GM23338 (cell line): Measurements from ENCODE around the gene KCNK5. TPM values are rescaled to one million over a fixed set of nuclear protein-coding genes. Genes with fewer than 3 reads are reported as not detected.

Experiments
- ATAC-seq: fragments of 200-7000 bp; cut with Tn5 transposase; 3 replicates; pipeline ENCODE4 v1.9.1; 2020
- DNase-seq: peaks from one replicate; pipeline ENCODE4 v3.0.0-alpha.2; 2015; ENCODE audit warnings: low spot score
- H2AFZ ChIP-seq: fragments of 200-600 bp; sonication (generic); 2 replicates; pipeline ENCODE4 v1.8.0; 2016; ENCODE audit warnings: antibody characterized with exemption, mild to moderate bottlenecking, moderate library complexity
- H3F3A ChIP-seq: fragments of 200-600 bp; sonication (generic); replicated peaks from 2 replicates; pipeline ENCODE4 v1.8.0; 2017; ENCODE audit warnings: antibody characterized with exemption, mixed run types, low read depth
- H3K27ac ChIP-seq: fragments of 200-600 bp; sonication (generic); 2 replicates; pipeline ENCODE4 v1.6.1; 2016; ENCODE audit warnings: low read depth
- H3K27me3 ChIP-seq: fragments of 200-600 bp; sonication (generic); 2 replicates; pipeline ENCODE4 v1.8.0; 2016; ENCODE audit warnings: mild to moderate bottlenecking, mixed run types, moderate library complexity; ENCODE audit not compliant: insufficient read depth
- H3K36me3 ChIP-seq: fragments of 200-600 bp; sonication (generic); 2 replicates; pipeline ENCODE4 v1.8.0; 2016; ENCODE audit warnings: mild to moderate bottlenecking; ENCODE audit not compliant: insufficient read depth
- H3K4me1 ChIP-seq: fragments of 200-600 bp; sonication (generic); 2 replicates; pipeline ENCODE4 v1.8.0; 2016; ENCODE audit warnings: mild to moderate bottlenecking, moderate library complexity; ENCODE audit not compliant: insufficient read depth
- H3K4me2 ChIP-seq: fragments of 200-600 bp; sonication (generic); 2 replicates; pipeline ENCODE4 v1.7.1; 2017; ENCODE audit warnings: mixed run types
- H3K4me3 ChIP-seq: fragments of 200-600 bp; sonication (generic); 2 replicates; pipeline ENCODE4 v1.6.1; 2016; ENCODE audit warnings: mixed run types
- H3K79me2 ChIP-seq: fragments of 200-600 bp; sonication (generic); replicated peaks from 2 replicates; pipeline ENCODE4 v1.8.0; 2017; ENCODE audit warnings: mild to moderate bottlenecking; ENCODE audit not compliant: insufficient read depth
- H3K9me2 ChIP-seq: fragments of 200-600 bp; sonication (generic); 2 replicates; pipeline ENCODE4 v1.8.0; 2017; ENCODE audit not compliant: insufficient read depth
- H4K20me1 ChIP-seq: fragments of 200-600 bp; sonication (generic); replicated peaks from 2 replicates; pipeline ENCODE4 v1.8.0; 2017; ENCODE audit warnings: mild to moderate bottlenecking; ENCODE audit not compliant: insufficient read depth
- H3K27ac Mint-ChIP-seq: 2 replicates; pipeline ENCODE4 v1.8.0; 2020; ENCODE audit warnings: inconsistent platforms, mild to moderate bottlenecking, moderate library complexity, mixed read lengths
- H3K27me3 Mint-ChIP-seq: 3 replicates; pipeline ENCODE4 v1.8.0; 2022; ENCODE audit warnings: low read depth, mild to moderate bottlenecking, moderate library complexity, mixed read lengths, inconsistent platforms; ENCODE audit not compliant: insufficient read depth, poor library complexity
- H3K36me3 Mint-ChIP-seq: 3 replicates; pipeline ENCODE4 v1.8.0; 2021; ENCODE audit warnings: low read depth, mild to moderate bottlenecking, inconsistent platforms, moderate library complexity, mixed read lengths
- H3K4me1 Mint-ChIP-seq: 3 replicates; pipeline ENCODE4 v1.8.0; 2020; ENCODE audit warnings: mild to moderate bottlenecking, inconsistent platforms, mixed read lengths
- H3K4me3 Mint-ChIP-seq: 3 replicates; pipeline ENCODE4 v1.8.0; 2021; ENCODE audit warnings: moderate library complexity, mild to moderate bottlenecking, inconsistent platforms, mixed read lengths
- H3K9me3 Mint-ChIP-seq: 3 replicates; pipeline ENCODE4 v1.8.0; 2020; ENCODE audit warnings: moderate library complexity, mild to moderate bottlenecking, inconsistent platforms, mixed read lengths
- CREB1 ChIP-seq: fragments of 250-450 bp; sonication (Bioruptor Pico); IDR thresholded peaks from 2 replicates; pipeline ENCODE4 v1.5.0; 2020; ENCODE audit warnings: low read depth, mild to moderate bottlenecking, moderate library complexity
- EZH2 ChIP-seq: fragments of 200-600 bp; sonication (generic); IDR thresholded peaks from one replicate; pipeline ENCODE4 v1.8.0; 2017; ENCODE audit warnings: antibody characterized with exemption, mild to moderate bottlenecking, low read depth; ENCODE audit not compliant: unreplicated experiment
- EZH2phosphoT487 ChIP-seq: fragments of 200-600 bp; sonication (generic); IDR thresholded peaks from one replicate; pipeline ENCODE4 v1.8.1; 2018; ENCODE audit warnings: antibody characterized with exemption; ENCODE audit not compliant: unreplicated experiment
- JUNB ChIP-seq: IDR thresholded peaks from one replicate; pipeline ENCODE4 v1.6.1; 2016; ENCODE audit warnings: antibody characterized with exemption; ENCODE audit not compliant: unreplicated experiment
- NANOG ChIP-seq: IDR thresholded peaks from 2 replicates; pipeline ENCODE4 v1.6.1; 2016; ENCODE audit warnings: antibody characterized with exemption, borderline replicate concordance
- STAT1 ChIP-seq: IDR thresholded peaks from one replicate; pipeline ENCODE4 v1.6.1; 2016; ENCODE audit warnings: antibody characterized with exemption; ENCODE audit not compliant: unreplicated experiment
- ZNF114 ChIP-seq: fragments of 250-450 bp; sonication (Bioruptor Pico); IDR thresholded peaks from 2 replicates; pipeline ENCODE4 v1.5.0; 2020; ENCODE audit warnings: mild to moderate bottlenecking, moderate library complexity
- ZNF331 ChIP-seq: fragments of 250-450 bp; sonication (Bioruptor Pico); IDR thresholded peaks from 2 replicates; pipeline ENCODE4 v1.5.0; 2020; ENCODE audit warnings: low read depth, mild to moderate bottlenecking, moderate library complexity
- polyA plus RNA-seq: library from polyadenylated mRNA; unstranded; fragments of >200 nt; fragmentation: Nextera tagmentation; extraction: Ambion mirVana; gene quantifications from 2 replicates; pipeline ENCODE4 v1.2.1, GENCODE V29; 2016
- total RNA-seq: library from RNA; depleted of rRNA; stranded (reverse); fragments of >200 nt; shearing (Covaris generic); gene quantifications from 2 replicates; pipeline ENCODE4 v1.2.3, GENCODE V29; 2014
- TF ChIP-seq, protein P1 (sequence below), 2 experiments: fragments of 200-600 bp in 1 of 2; sonication (generic) in 1 of 2; conservative IDR thresholded peaks; 2 replicates each; pipeline versions ENCODE4 v1.5.1 to v1.6.1; 2016 to 2017; ENCODE audit warnings: antibody characterized with exemption in 2 of 2, low read depth in 2 of 2, mild to moderate bottlenecking in 2 of 2, moderate library complexity in 1 of 2
- TF ChIP-seq, protein P2 (sequence below): IDR thresholded peaks from 2 replicates; pipeline ENCODE4 v1.6.1; 2016; ENCODE audit warnings: antibody characterized with exemption
- TF ChIP-seq, protein P3 (sequence below): fragments of 250-450 bp; sonication (Bioruptor Pico); IDR thresholded peaks from 2 replicates; pipeline ENCODE4 v1.5.0; 2020; ENCODE audit warnings: mild to moderate bottlenecking, moderate library complexity
- TF ChIP-seq, protein P4 (sequence below): IDR thresholded peaks from one replicate; pipeline ENCODE4 v1.6.1; 2018; ENCODE audit warnings: antibody characterized with exemption; ENCODE audit not compliant: unreplicated experiment

KCNK5 gene
- total and polyA plus RNA-seq, 2 experiments from 2014 or later, result 9.5 to 57.4 TPM

DNA sequence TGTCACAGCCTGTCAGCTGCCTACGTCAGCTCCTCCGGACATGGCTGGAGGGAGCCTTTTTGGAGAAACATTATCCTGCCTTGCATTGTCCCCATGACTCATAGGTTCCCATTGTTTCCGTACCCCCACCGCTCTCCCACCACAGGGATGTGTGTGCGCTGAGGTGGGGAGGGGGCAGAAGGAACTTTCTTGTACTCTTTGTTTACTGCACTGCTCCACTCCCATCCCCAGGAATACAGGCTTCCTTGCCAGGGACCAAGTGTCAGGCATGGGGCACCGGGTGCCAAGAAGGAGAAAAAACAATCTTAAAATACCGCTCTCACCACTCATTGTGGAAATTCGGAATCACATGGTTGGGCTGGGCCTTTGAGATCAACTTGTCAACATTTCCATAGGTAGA, 51.0 kb downstream of the KCNK5 start:
- TF ChIP-seq STAT1 (no peak), NANOG (no peak), ZNF331 (CRISPR knock-in tag) (no peak), ZNF114 (CRISPR knock-in tag) (no peak), EZH2phosphoT487 (no peak), EZH2 (no peak), JUNB (no peak), CREB1 (CRISPR knock-in tag) (no peak)
- TF ChIP-seq, protein P1, sequence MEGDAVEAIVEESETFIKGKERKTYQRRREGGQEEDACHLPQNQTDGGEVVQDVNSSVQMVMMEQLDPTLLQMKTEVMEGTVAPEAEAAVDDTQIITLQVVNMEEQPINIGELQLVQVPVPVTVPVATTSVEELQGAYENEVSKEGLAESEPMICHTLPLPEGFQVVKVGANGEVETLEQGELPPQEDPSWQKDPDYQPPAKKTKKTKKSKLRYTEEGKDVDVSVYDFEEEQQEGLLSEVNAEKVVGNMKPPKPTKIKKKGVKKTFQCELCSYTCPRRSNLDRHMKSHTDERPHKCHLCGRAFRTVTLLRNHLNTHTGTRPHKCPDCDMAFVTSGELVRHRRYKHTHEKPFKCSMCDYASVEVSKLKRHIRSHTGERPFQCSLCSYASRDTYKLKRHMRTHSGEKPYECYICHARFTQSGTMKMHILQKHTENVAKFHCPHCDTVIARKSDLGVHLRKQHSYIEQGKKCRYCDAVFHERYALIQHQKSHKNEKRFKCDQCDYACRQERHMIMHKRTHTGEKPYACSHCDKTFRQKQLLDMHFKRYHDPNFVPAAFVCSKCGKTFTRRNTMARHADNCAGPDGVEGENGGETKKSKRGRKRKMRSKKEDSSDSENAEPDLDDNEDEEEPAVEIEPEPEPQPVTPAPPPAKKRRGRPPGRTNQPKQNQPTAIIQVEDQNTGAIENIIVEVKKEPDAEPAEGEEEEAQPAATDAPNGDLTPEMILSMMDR (conservative IDR thresholded peaks at IDR 0.05; ENCODE audit: low read depth in 2 of 2), result no peak
- TF ChIP-seq, protein P2, sequence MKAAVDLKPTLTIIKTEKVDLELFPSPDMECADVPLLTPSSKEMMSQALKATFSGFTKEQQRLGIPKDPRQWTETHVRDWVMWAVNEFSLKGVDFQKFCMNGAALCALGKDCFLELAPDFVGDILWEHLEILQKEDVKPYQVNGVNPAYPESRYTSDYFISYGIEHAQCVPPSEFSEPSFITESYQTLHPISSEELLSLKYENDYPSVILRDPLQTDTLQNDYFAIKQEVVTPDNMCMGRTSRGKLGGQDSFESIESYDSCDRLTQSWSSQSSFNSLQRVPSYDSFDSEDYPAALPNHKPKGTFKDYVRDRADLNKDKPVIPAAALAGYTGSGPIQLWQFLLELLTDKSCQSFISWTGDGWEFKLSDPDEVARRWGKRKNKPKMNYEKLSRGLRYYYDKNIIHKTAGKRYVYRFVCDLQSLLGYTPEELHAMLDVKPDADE, result no peak
- TF ChIP-seq, protein P3, sequence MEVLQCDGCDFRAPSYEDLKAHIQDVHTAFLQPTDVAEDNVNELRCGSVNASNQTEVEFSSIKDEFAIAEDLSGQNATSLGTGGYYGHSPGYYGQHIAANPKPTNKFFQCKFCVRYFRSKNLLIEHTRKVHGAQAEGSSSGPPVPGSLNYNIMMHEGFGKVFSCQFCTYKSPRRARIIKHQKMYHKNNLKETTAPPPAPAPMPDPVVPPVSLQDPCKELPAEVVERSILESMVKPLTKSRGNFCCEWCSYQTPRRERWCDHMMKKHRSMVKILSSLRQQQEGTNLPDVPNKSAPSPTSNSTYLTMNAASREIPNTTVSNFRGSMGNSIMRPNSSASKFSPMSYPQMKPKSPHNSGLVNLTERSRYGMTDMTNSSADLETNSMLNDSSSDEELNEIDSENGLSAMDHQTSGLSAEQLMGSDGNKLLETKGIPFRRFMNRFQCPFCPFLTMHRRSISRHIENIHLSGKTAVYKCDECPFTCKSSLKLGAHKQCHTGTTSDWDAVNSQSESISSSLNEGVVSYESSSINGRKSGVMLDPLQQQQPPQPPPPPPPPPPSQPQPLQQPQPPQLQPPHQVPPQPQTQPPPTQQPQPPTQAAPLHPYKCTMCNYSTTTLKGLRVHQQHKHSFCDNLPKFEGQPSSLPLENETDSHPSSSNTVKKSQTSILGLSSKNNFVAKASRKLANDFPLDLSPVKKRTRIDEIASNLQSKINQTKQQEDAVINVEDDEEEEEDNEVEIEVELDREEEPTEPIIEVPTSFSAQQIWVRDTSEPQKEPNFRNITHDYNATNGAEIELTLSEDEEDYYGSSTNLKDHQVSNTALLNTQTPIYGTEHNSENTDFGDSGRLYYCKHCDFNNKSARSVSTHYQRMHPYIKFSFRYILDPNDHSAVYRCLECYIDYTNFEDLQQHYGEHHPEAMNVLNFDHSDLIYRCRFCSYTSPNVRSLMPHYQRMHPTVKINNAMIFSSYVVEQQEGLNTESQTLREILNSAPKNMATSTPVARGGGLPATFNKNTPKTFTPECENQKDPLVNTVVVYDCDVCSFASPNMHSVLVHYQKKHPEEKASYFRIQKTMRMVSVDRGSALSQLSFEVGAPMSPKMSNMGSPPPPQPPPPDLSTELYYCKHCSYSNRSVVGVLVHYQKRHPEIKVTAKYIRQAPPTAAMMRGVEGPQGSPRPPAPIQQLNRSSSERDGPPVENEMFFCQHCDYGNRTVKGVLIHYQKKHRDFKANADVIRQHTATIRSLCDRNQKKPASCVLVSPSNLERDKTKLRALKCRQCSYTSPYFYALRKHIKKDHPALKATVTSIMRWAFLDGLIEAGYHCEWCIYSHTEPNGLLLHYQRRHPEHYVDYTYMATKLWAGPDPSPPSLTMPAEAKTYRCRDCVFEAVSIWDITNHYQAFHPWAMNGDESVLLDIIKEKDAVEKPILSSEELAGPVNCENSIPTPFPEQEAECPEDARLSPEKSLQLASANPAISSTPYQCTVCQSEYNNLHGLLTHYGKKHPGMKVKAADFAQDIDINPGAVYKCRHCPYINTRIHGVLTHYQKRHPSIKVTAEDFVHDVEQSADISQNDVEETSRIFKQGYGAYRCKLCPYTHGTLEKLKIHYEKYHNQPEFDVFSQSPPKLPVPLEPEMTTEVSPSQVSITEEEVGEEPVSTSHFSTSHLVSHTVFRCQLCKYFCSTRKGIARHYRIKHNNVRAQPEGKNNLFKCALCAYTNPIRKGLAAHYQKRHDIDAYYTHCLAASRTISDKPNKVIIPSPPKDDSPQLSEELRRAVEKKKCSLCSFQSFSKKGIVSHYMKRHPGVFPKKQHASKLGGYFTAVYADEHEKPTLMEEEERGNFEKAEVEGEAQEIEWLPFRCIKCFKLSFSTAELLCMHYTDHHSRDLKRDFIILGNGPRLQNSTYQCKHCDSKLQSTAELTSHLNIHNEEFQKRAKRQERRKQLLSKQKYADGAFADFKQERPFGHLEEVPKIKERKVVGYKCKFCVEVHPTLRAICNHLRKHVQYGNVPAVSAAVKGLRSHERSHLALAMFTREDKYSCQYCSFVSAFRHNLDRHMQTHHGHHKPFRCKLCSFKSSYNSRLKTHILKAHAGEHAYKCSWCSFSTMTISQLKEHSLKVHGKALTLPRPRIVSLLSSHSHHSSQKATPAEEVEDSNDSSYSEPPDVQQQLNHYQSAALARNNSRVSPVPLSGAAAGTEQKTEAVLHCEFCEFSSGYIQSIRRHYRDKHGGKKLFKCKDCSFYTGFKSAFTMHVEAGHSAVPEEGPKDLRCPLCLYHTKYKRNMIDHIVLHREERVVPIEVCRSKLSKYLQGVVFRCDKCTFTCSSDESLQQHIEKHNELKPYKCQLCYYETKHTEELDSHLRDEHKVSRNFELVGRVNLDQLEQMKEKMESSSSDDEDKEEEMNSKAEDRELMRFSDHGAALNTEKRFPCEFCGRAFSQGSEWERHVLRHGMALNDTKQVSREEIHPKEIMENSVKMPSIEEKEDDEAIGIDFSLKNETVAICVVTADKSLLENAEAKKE, result no peak
- TF ChIP-seq, protein P4, sequence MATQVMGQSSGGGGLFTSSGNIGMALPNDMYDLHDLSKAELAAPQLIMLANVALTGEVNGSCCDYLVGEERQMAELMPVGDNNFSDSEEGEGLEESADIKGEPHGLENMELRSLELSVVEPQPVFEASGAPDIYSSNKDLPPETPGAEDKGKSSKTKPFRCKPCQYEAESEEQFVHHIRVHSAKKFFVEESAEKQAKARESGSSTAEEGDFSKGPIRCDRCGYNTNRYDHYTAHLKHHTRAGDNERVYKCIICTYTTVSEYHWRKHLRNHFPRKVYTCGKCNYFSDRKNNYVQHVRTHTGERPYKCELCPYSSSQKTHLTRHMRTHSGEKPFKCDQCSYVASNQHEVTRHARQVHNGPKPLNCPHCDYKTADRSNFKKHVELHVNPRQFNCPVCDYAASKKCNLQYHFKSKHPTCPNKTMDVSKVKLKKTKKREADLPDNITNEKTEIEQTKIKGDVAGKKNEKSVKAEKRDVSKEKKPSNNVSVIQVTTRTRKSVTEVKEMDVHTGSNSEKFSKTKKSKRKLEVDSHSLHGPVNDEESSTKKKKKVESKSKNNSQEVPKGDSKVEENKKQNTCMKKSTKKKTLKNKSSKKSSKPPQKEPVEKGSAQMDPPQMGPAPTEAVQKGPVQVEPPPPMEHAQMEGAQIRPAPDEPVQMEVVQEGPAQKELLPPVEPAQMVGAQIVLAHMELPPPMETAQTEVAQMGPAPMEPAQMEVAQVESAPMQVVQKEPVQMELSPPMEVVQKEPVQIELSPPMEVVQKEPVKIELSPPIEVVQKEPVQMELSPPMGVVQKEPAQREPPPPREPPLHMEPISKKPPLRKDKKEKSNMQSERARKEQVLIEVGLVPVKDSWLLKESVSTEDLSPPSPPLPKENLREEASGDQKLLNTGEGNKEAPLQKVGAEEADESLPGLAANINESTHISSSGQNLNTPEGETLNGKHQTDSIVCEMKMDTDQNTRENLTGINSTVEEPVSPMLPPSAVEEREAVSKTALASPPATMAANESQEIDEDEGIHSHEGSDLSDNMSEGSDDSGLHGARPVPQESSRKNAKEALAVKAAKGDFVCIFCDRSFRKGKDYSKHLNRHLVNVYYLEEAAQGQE, result no peak
- Histone ChIP-seq H3K4me1 (no peaks in the 10 kb centered on the region), H3K4me2 (no peak overlapping the region), H3K27me3 (no peaks in the 10 kb centered on the region), H3K9me2 (no peaks in the 10 kb centered on the region), H3F3A (no peaks in the 10 kb centered on the region), H4K20me1 (no peaks in the 10 kb centered on the region; the same call in 1 of the 2 replicates), H3K4me3 (no peak overlapping the region), H2AFZ (no peak overlapping the region), H3K27ac (no peak overlapping the region), H3K79me2 (no peaks in the 10 kb centered on the region), H3K36me3 (no peaks in the 10 kb centered on the region)
- DNase-seq, result no peak
- Mint-ChIP-seq H3K27me3 (peaks cover 3% of the 10 kb centered on the region), H3K4me3 (no peak overlapping the region), H3K9me3 (peaks cover 18% of the 10 kb centered on the region), H3K4me1 (no peaks in the 10 kb centered on the region), H3K27ac (no peak overlapping the region), H3K36me3 (peaks cover 23% of the 10 kb centered on the region)
- ATAC-seq, result no peak
